Epithelial cell of esophagus (primary cell): ENCODE data around the gene ZNF296.

Experiments
- DNase-seq: peaks from one replicate; pipeline ENCODE4 v3.0.0; 2010; ENCODE audit warnings: low read depth
- H3K4me3 ChIP-seq: 2 replicates; pipeline ENCODE4 v1.5.1; 2011; ENCODE audit warnings: mild to moderate bottlenecking, low read length, control low read depth
- CTCF ChIP-seq: IDR thresholded peaks from 2 replicates; pipeline ENCODE4 v1.5.1; 2011; ENCODE audit warnings: low read depth, mild to moderate bottlenecking, low read length, control low read depth, inconsistent platforms; ENCODE audit not compliant: insufficient read depth; ENCODE audit errors: missing control alignments

ZNF296 gene

GRCh38 chr19:45098521-45099466, 22.5 kb upstream of the ZNF296 start:
- TF ChIP-seq CTCF, result no peak
- no peak overlapping the region for H3K4me3 ChIP-seq
- no peak for DNase-seq

- no peak overlapping the region for H3K4me3 ChIP-seq
- TF ChIP-seq CTCF, result no peak
- peak; percentile 86 for DNase-seq
These were observed 21.7 kb upstream of the ZNF296 start for GRCh38 chr19:45097776-45098520.

GRCh38 chr19:45097450-45097775, 21.1 kb upstream of the ZNF296 start:
- no peak overlapping the region for H3K4me3 ChIP-seq
- no peak for DNase-seq
- TF ChIP-seq CTCF, result no peak

- no peak overlapping the region for H3K4me3 ChIP-seq
- DNase-seq, result no peak
- TF ChIP-seq CTCF, result no peak
These were observed 20.4 kb upstream of the ZNF296 start for GRCh38 chr19:45096700-45097099.

- DNase-seq, result no peak
- no peak for TF ChIP-seq CTCF
- H3K4me3 ChIP-seq, result no peak overlapping the region
These were observed 19.5 kb upstream of the ZNF296 start for GRCh38 chr19:45095496-45096413.

- peak overlapping the region; percentile 8 for H3K4me3 ChIP-seq
- no peak for TF ChIP-seq CTCF
- no peak for DNase-seq
These were observed 18.4 kb upstream of the ZNF296 start for GRCh38 chr19:45094707-45095106.
